Measurements from ENCODE around the gene SLC5A11. TPM values are rescaled to one million over a fixed set of nuclear protein-coding genes. Genes with fewer than 3 reads are reported as not detected.

Gene SLC5A11
- total RNA-seq, 1 experiment from 2014 or later, result not detected

- H3K36me3 ChIP-seq (ENCODE audit: insufficient read depth, low read length, poor library complexity, severe bottlenecking), result peaks cover 72% of the 10 kb centered on the region
- CTCF ChIA-PET, result no interaction called here
- no TSS peak for BruUV-seq (replicated peaks)
These were observed 22.8 kb upstream of the SLC5A11 start for GRCh38 chr16:24822974-24823373.

GRCh38 chr16:24825696-24826095 lies 20.1 kb upstream of the SLC5A11 start:
- Histone ChIP-seq H3K9me3 (ENCODE audit: low read depth, low read length, poor library complexity, severe bottlenecking) (no peaks in the 10 kb centered on the region), H3K36me3 (ENCODE audit: insufficient read depth, low read length, poor library complexity, severe bottlenecking) (peaks cover 45% of the 10 kb centered on the region), H3K27ac (ENCODE audit: low read depth, low read length, poor library complexity, severe bottlenecking) (no peak overlapping the region), H3K27me3 (replicated peaks; ENCODE audit: insufficient read depth, low read depth, low read length, poor library complexity) (no peaks in the 10 kb centered on the region), H3K4me3 (ENCODE audit: low read depth, low read length, poor library complexity, severe bottlenecking) (no peak overlapping the region), H3K4me1 (ENCODE audit: insufficient read depth, low read length, poor library complexity, severe bottlenecking) (no peaks in the 10 kb centered on the region)
- CTCF ChIA-PET, result no interaction called here
- BruUV-seq (replicated peaks), result no TSS peak
- intact Hi-C loops (cut with micrococcal nuclease; ENCODE audit: unreplicated experiment), result no loop called here
- TF ChIP-seq CTCF (conservative IDR thresholded peaks at IDR 0.05; ENCODE audit: low read depth, low read length) (no peak), EZH2 (IDR thresholded peaks at IDR 0.05; ENCODE audit: borderline replicate concordance, low read depth, low read length, poor library complexity, severe bottlenecking) (no peak)
- POLR2A ChIA-PET (ENCODE audit: low non-redundant PET), result no interaction called here
- no peak for DNase-seq (ENCODE audit: low spot score)

More at GRCh38 chr16:24822974-24823373, 22.8 kb upstream of the SLC5A11 start:
- H3K4me3 ChIP-seq (ENCODE audit: low read depth, low read length, poor library complexity, severe bottlenecking), result no peak overlapping the region
- H3K9me3 ChIP-seq (ENCODE audit: low read depth, low read length, poor library complexity, severe bottlenecking), result no peaks in the 10 kb centered on the region
- TF ChIP-seq EZH2 (IDR thresholded peaks at IDR 0.05; ENCODE audit: borderline replicate concordance, low read depth, low read length, poor library complexity, severe bottlenecking) (no peak), CTCF (conservative IDR thresholded peaks at IDR 0.05; ENCODE audit: low read depth, low read length) (no peak)
- intact Hi-C loops (cut with micrococcal nuclease; ENCODE audit: unreplicated experiment), result no loop called here
- H3K27me3 ChIP-seq (replicated peaks; ENCODE audit: insufficient read depth, low read depth, low read length, poor library complexity), result no peaks in the 10 kb centered on the region
- H3K4me1 ChIP-seq (ENCODE audit: insufficient read depth, low read length, poor library complexity, severe bottlenecking), result no peaks in the 10 kb centered on the region
- POLR2A ChIA-PET (ENCODE audit: low non-redundant PET), result no interaction called here
- no peak for DNase-seq (ENCODE audit: low spot score)
- no peak overlapping the region for H3K27ac ChIP-seq (ENCODE audit: low read depth, low read length, poor library complexity, severe bottlenecking)

GRCh38 chr16:24826096-24826690 lies 19.6 kb upstream of the SLC5A11 start:
- TF ChIP-seq CTCF (conservative IDR thresholded peaks at IDR 0.05; ENCODE audit: low read depth, low read length) (no peak), EZH2 (IDR thresholded peaks at IDR 0.05; ENCODE audit: borderline replicate concordance, low read depth, low read length, poor library complexity, severe bottlenecking) (no peak)
- no peaks in the 10 kb centered on the region for H3K9me3 ChIP-seq (ENCODE audit: low read depth, low read length, poor library complexity, severe bottlenecking)
- ChIA-PET CTCF (no interaction called here), POLR2A (ENCODE audit: low non-redundant PET) (interaction anchor here (0.8 kb wide), 1 partner anchor 80 kb away, joined by 4 read pairs; no protein-coding TSS in a partner anchor)
- no TSS peak for BruUV-seq (replicated peaks)
- peaks cover 40% of the 10 kb centered on the region for H3K36me3 ChIP-seq (ENCODE audit: insufficient read depth, low read length, poor library complexity, severe bottlenecking)
- H3K4me1 ChIP-seq (ENCODE audit: insufficient read depth, low read length, poor library complexity, severe bottlenecking), result no peaks in the 10 kb centered on the region
- no peak for DNase-seq (ENCODE audit: low spot score)
- intact Hi-C loops (cut with micrococcal nuclease; ENCODE audit: unreplicated experiment), result no loop called here
- no peak overlapping the region for H3K4me3 ChIP-seq (ENCODE audit: low read depth, low read length, poor library complexity, severe bottlenecking)
- H3K27me3 ChIP-seq (replicated peaks; ENCODE audit: insufficient read depth, low read depth, low read length, poor library complexity), result no peaks in the 10 kb centered on the region
- no peak overlapping the region for H3K27ac ChIP-seq (ENCODE audit: low read depth, low read length, poor library complexity, severe bottlenecking)
